ENCODE data around the gene SUSD1. TPM values are rescaled to one million over a fixed set of nuclear protein-coding genes. Genes with fewer than 3 reads are reported as not detected.

SUSD1 gene
- polyA plus RNA-seq, 1 donor from 2014 or later, result 2.0 TPM

DNA sequence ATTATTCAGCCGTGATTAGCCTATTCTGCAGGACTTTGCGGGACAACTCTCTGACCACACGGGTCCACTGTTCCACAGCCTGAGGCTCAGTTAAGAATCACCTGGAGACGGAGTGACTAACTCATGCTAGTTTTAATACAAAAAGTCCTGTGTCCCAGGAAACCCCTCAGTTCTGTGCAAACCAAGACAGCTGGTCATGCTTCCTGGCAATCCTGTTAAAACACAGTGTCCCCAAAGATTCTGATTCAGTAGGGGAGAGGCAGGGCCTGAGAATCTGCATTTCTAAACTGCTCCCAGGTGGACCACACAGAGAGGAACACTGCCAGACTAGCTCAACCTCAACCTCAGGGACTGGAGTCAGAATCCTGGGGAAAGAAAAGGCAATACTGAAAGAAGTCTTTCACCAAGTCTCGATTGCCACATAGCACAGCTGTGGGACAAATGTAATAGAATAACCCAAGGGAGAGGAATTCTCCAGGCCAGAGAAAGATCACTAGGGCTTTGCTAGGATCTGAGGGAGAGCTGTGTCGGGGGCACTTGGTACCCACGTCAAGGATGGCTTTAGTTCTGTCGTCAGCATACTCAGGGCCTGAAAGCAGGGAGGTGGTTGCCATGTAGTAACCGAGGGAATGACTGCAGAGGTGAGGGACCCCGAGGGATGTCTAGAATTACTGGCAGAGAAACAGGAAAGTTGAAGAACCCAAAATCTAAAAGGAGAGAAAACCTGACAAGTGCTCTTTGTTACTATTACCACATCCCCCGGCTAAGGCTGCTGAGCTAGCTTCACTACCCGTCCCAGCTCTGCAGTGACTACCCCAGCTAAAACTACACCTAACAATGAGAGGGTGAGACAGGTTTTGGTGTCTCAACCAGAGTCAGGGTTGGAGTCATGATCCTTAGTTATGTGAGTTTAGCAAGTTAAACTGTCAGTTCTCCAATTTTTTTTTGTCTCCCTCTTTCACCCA lies 8.6 kb downstream of the SUSD1 start:
- Histone ChIP-seq H2AFZ (ENCODE audit: low read depth, low read length) (no peak overlapping the region), H3K27ac (ENCODE audit: low read length) (no peak overlapping the region), H4K20me1 (ENCODE audit: insufficient read depth) (no peaks in the 10 kb centered on the region), H3K27me3 (ENCODE audit: insufficient read depth, low read depth, low read length) (no peaks in the 10 kb centered on the region), H3K79me2 (replicated peaks; ENCODE audit: insufficient read depth, low read length) (no peaks in the 10 kb centered on the region), H3K4me3 (ENCODE audit: low read length) (no peak overlapping the region), H3K36me3 (ENCODE audit: insufficient read depth, low read length) (no peaks in the 10 kb centered on the region), H3K9ac (ENCODE audit: low read length) (no peak overlapping the region), H3F3A (ENCODE audit: insufficient read depth, low read length, poor library complexity, severe bottlenecking) (no peaks in the 10 kb centered on the region), H3K9me3 (ENCODE audit: low read length) (no peaks in the 10 kb centered on the region), H3K9me2 (ENCODE audit: insufficient read depth, low read length) (no peaks in the 10 kb centered on the region), H3K4me2 (ENCODE audit: low read length) (no peak overlapping the region)
- TF ChIP-seq, protein P1, sequence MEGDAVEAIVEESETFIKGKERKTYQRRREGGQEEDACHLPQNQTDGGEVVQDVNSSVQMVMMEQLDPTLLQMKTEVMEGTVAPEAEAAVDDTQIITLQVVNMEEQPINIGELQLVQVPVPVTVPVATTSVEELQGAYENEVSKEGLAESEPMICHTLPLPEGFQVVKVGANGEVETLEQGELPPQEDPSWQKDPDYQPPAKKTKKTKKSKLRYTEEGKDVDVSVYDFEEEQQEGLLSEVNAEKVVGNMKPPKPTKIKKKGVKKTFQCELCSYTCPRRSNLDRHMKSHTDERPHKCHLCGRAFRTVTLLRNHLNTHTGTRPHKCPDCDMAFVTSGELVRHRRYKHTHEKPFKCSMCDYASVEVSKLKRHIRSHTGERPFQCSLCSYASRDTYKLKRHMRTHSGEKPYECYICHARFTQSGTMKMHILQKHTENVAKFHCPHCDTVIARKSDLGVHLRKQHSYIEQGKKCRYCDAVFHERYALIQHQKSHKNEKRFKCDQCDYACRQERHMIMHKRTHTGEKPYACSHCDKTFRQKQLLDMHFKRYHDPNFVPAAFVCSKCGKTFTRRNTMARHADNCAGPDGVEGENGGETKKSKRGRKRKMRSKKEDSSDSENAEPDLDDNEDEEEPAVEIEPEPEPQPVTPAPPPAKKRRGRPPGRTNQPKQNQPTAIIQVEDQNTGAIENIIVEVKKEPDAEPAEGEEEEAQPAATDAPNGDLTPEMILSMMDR (IDR thresholded peaks at IDR 0.05; ENCODE audit: poor library complexity, severe bottlenecking), result no peak
- TF ChIP-seq POLR2AphosphoS5 (IDR thresholded peaks at IDR 0.05) (no peak), MXI1 (conservative IDR thresholded peaks at IDR 0.05; ENCODE audit: poor library complexity, severe bottlenecking) (no peak), EZH2 (IDR thresholded peaks at IDR 0.05; ENCODE audit: borderline replicate concordance, insufficient read depth, low read length, poor library complexity, severe bottlenecking) (no peak), SMC3 (conservative IDR thresholded peaks at IDR 0.05; ENCODE audit: poor library complexity) (no peak), TAF1 (IDR thresholded peaks at IDR 0.05; ENCODE audit: low read depth) (no peak), RAD21 (conservative IDR thresholded peaks at IDR 0.05) (no peak), EP300 (conservative IDR thresholded peaks at IDR 0.05; ENCODE audit: poor library complexity, severe bottlenecking) (no peak)
- TF ChIP-seq, protein P2, sequence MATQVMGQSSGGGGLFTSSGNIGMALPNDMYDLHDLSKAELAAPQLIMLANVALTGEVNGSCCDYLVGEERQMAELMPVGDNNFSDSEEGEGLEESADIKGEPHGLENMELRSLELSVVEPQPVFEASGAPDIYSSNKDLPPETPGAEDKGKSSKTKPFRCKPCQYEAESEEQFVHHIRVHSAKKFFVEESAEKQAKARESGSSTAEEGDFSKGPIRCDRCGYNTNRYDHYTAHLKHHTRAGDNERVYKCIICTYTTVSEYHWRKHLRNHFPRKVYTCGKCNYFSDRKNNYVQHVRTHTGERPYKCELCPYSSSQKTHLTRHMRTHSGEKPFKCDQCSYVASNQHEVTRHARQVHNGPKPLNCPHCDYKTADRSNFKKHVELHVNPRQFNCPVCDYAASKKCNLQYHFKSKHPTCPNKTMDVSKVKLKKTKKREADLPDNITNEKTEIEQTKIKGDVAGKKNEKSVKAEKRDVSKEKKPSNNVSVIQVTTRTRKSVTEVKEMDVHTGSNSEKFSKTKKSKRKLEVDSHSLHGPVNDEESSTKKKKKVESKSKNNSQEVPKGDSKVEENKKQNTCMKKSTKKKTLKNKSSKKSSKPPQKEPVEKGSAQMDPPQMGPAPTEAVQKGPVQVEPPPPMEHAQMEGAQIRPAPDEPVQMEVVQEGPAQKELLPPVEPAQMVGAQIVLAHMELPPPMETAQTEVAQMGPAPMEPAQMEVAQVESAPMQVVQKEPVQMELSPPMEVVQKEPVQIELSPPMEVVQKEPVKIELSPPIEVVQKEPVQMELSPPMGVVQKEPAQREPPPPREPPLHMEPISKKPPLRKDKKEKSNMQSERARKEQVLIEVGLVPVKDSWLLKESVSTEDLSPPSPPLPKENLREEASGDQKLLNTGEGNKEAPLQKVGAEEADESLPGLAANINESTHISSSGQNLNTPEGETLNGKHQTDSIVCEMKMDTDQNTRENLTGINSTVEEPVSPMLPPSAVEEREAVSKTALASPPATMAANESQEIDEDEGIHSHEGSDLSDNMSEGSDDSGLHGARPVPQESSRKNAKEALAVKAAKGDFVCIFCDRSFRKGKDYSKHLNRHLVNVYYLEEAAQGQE (IDR thresholded peaks at IDR 0.05; ENCODE audit: borderline replicate concordance), result no peak

DNA sequence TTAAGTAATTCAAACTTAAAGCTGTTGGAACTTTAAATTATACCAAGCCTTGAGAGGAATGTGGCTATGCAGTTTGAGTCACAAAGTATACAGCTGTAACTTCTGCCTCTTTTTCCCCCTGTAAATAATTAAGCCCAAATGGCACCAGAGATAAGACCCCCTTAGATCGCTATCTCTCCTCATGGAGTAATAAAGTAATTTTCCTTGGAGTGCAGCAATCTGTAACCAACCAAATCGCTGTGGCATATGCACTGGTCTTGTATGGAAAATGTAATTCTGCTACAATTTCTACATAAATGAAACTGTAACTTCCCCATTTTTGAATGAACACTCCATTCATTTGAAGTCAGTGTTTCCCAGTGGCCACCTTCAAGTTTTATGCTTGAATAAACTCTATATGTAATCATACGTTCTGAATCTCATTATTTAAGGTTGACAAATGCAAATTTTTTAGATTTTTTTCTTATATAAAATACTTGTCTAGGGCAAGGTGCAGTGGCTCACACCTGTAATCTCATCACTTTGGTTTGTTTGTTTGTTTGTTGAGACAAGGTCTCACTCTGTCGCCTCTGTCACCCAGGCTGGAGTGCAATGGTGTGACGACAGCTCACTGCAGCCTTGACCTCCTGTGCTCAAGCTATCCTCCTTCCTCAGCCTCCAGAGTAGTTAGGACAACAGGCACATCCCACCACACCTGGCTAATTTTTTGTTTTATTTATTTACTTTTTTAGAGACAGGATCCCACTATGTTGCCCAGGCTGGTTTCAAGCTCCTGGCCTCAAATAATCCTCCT lies 12.3 kb downstream of the SUSD1 start:
- no peaks in the 10 kb centered on the region for H4K20me1 ChIP-seq (ENCODE audit: insufficient read depth)
- no peaks in the 10 kb centered on the region for H3K9me2 ChIP-seq (ENCODE audit: insufficient read depth, low read length)
- no peaks in the 10 kb centered on the region for H3K9me3 ChIP-seq (ENCODE audit: low read length)
- H3F3A ChIP-seq (ENCODE audit: insufficient read depth, low read length, poor library complexity, severe bottlenecking), result no peaks in the 10 kb centered on the region
- H2AFZ ChIP-seq (ENCODE audit: low read depth, low read length), result no peak overlapping the region
- H3K9ac ChIP-seq (ENCODE audit: low read length), result no peak overlapping the region
- no peak overlapping the region for H3K27ac ChIP-seq (ENCODE audit: low read length)
- H3K27me3 ChIP-seq (ENCODE audit: insufficient read depth, low read depth, low read length), result no peaks in the 10 kb centered on the region
- H3K4me3 ChIP-seq (ENCODE audit: low read length), result no peak overlapping the region
- H3K4me2 ChIP-seq (ENCODE audit: low read length), result no peak overlapping the region
- H3K79me2 ChIP-seq (replicated peaks; ENCODE audit: insufficient read depth, low read length), result no peaks in the 10 kb centered on the region
- H3K36me3 ChIP-seq (ENCODE audit: insufficient read depth, low read length), result no peaks in the 10 kb centered on the region
- TF ChIP-seq, protein P1 (IDR thresholded peaks at IDR 0.05; ENCODE audit: poor library complexity, severe bottlenecking), result no peak
- TF ChIP-seq TAF1 (IDR thresholded peaks at IDR 0.05; ENCODE audit: low read depth), result no peak
- TF ChIP-seq POLR2AphosphoS5 (IDR thresholded peaks at IDR 0.05), result no peak
- TF ChIP-seq, protein P2 (IDR thresholded peaks at IDR 0.05; ENCODE audit: borderline replicate concordance), result no peak
- TF ChIP-seq SMC3 (conservative IDR thresholded peaks at IDR 0.05; ENCODE audit: poor library complexity), result no peak
- no peak for TF ChIP-seq RAD21 (conservative IDR thresholded peaks at IDR 0.05)

Measured in neural cell (in vitro differentiated cells).